Mucosa of descending colon (tissue), 3 donors: ENCODE results near the gene FAM3D. TPM values are rescaled to one million over a fixed set of nuclear protein-coding genes. Genes with fewer than 3 reads are reported as not detected.

Experiments
- ATAC-seq: fragments of 200-7000 bp; cut with Tn5 transposase; one replicate; pipeline ENCODE4 v1.9.1; 2020; ENCODE audit warnings: mild to moderate bottlenecking, moderate library complexity
- DNase-seq, 3 donors: peaks; one replicate each; pipeline ENCODE4 v3.0.0-alpha.2; 2020
- H3K36me3 ChIP-seq: fragments of 200-600 bp; one replicate; pipeline ENCODE4 v1.8.0; 2021; ENCODE audit warnings: low read depth, mild to moderate bottlenecking
- H3K4me1 ChIP-seq: fragments of 200-600 bp; one replicate; pipeline ENCODE4 v1.8.0; 2021; ENCODE audit warnings: low read depth, mild to moderate bottlenecking
- H3K4me3 ChIP-seq: fragments of 200-600 bp; one replicate; pipeline ENCODE4 v1.8.0; 2021; ENCODE audit warnings: mild to moderate bottlenecking
- H3K9me3 ChIP-seq: fragments of 200-600 bp; one replicate; pipeline ENCODE4 v1.8.0; 2021; ENCODE audit warnings: mild to moderate bottlenecking
- CTCF ChIP-seq: fragments of 200-600 bp; IDR thresholded peaks from one replicate; pipeline ENCODE4 v1.8.0; 2022; ENCODE audit warnings: antibody characterized with exemption, mild to moderate bottlenecking
- intact Hi-C, 2 donors: fragments of 100-400 bp; cut with DNase I in 1 of 2; cut with micrococcal nuclease in 1 of 2; formaldehyde crosslinking; loops; one replicate each; pipeline versions ENCODE4 v1.11.0 to v1.11.1; 2022; cut with DNase I, micrococcal nuclease
- total RNA-seq, 3 donors: library from RNA; stranded (reverse); fragmentation: NEBNext Ultra II Directional in 2 of 3; extraction: Animal tissue kit (Norgen Biotek cat#: 25700) in 2 of 3; gene quantifications; one replicate each; pipeline versions ENCODE4 v1.2.1 to v1.2.4, GENCODE V29; 2021 to 2023
- donor health status: DM: no; HTN: no; CAD: no; lungs with moderate emphysema.
- donor health status: DM: no; HTN: no; CAD: no.
- donor health status: DM: no; HTN: yes; CAD: no.

The FAM3D gene
- total RNA-seq, 3 donors from 2014 or later, result 253 to 761 (median 323) TPM

DNA sequence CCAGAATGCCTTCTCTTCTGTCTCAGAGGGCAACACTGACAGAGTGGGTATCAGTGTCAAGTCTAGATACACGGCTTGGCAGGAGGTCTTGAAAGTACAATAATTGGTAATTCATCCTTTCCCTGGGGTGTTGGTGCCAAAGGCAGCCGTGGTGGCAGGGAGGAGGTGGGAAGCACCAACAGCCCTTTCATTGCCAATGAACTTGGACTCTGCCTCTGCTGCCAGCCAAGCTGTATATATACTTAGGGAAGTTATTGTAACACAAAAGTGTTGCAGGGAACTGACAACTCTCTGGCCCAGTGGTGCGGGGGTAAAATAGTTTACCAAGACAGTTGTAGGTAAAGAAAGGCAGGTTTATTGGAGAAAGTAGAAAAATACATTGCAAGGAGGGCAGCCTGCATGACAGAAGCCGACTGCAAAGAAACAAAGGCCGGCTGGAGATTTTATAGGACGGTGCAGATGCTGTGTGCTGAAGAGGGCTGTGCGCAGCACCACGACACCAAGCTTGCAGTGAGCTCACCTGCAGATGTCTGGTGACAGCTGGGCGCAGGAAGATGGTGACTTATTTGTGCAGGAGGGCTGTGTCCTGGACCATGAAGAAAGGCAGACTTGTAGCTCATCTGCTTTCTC is 4.0 kb upstream of the FAM3D start:
- no peak overlapping the region for H3K4me3 ChIP-seq
- peak in 2 of 3 donors; percentile 65 to 70 for DNase-seq
- intact Hi-C loops, result no loop called here
- H3K9me3 ChIP-seq, result no peaks in the 10 kb centered on the region
- H3K36me3 ChIP-seq, result no peaks in the 10 kb centered on the region
- ATAC-seq, result peak; percentile 30
- no peak for TF ChIP-seq CTCF
- peaks cover 29% of the 10 kb centered on the region for H3K4me1 ChIP-seq

GRCh38 chr3:58668247-58668646 is 1.7 kb upstream of the FAM3D start:
- Histone ChIP-seq H3K4me3 (no peak overlapping the region), H3K9me3 (no peaks in the 10 kb centered on the region), H3K4me1 (peaks cover 29% of the 10 kb centered on the region), H3K36me3 (no peaks in the 10 kb centered on the region)
- intact Hi-C loops, result no loop called here
- ATAC-seq (peak; percentile 54), DNase-seq (peak in 2 of 3 donors; percentile 71 to 81)
- no peak for TF ChIP-seq CTCF

- no peaks in the 10 kb centered on the region for H3K36me3 ChIP-seq
- ATAC-seq (peak; percentile 3), DNase-seq (peak in 1 of 3 donors; percentile 49)
- no peak for TF ChIP-seq CTCF
- intact Hi-C loops, result no loop called here
- H3K9me3 ChIP-seq, result no peaks in the 10 kb centered on the region
- H3K4me1 ChIP-seq, result peaks cover 30% of the 10 kb centered on the region
- H3K4me3 ChIP-seq, result no peak overlapping the region
Observed at GRCh38 chr3:58667704-58668103, 1.1 kb upstream of the FAM3D start.

DNA sequence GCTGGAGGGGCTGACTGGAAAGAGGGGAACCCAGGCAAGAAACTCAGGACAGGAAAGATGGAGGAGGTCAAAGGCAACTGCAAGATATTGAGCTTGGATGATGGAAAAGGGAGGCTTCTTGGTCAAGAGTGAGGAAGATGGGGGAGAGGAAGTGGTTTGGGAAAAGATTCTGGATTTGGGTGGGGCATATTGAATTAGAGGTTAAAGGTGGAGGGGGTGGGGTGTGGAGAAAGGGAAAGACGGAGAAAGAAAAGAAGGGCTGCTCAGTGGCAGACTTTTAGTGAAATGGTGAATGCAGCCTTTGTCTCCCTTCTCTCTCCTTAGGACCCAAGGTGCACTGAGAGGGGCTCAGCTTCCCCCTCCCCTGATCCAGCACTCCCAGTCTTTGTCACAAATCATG is 655 bp upstream of the FAM3D start:
- H3K4me1 ChIP-seq, result peaks cover 32% of the 10 kb centered on the region
- ATAC-seq (peak; percentile 41), DNase-seq (peak in 1 of 3 donors; percentile 59)
- intact Hi-C loops, result no loop called here
- H3K9me3 ChIP-seq, result no peaks in the 10 kb centered on the region
- no peak for TF ChIP-seq CTCF
- no peak overlapping the region for H3K4me3 ChIP-seq
- H3K36me3 ChIP-seq, result no peaks in the 10 kb centered on the region

- intact Hi-C loops, result no loop called here
- Histone ChIP-seq H3K4me3 (peak overlapping the region; percentile 37), H3K9me3 (no peaks in the 10 kb centered on the region), H3K4me1 (peaks cover 26% of the 10 kb centered on the region), H3K36me3 (no peaks in the 10 kb centered on the region)
- no peak for TF ChIP-seq CTCF
- ATAC-seq, result peak; percentile 5
- no peak for DNase-seq
Observed at GRCh38 chr3:58665405-58665804, 1.2 kb downstream of the FAM3D start.

DNA sequence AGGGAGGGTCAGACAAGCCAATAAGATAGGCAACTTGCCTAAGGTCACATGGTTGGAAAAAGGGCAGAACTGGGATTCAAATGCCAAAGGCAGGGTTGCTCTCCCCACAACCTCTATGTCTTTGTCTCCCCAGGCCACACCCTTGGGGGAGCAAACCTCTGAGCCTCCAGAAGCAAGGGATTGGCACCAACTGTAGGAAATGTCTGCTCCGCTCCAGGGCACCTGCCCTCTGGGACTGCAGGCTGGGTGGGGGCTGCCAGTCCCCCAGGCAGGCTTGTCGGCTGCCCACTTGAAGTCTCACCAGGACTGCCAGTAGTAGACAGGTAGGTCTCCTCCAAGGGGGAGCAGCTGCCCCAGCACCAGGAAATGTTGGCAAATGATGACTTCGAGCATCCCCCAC is 2.0 kb downstream of the FAM3D start:
- peak in 1 of 3 donors; percentile 57 for DNase-seq
- TF ChIP-seq CTCF, result no peak
- Histone ChIP-seq H3K4me3 (no peak overlapping the region), H3K9me3 (no peaks in the 10 kb centered on the region), H3K36me3 (no peaks in the 10 kb centered on the region), H3K4me1 (peaks cover 29% of the 10 kb centered on the region)
- intact Hi-C loops, result no loop called here
- ATAC-seq, result no peak
